Measurements from ENCODE around the gene HOXB9. TPM values are rescaled to one million over a fixed set of nuclear protein-coding genes. Genes with fewer than 3 reads are reported as not detected.

HOXB9 gene
- total RNA-seq, 2 donors from 2014 or later, result 1.2 to 2.4 TPM

DNA sequence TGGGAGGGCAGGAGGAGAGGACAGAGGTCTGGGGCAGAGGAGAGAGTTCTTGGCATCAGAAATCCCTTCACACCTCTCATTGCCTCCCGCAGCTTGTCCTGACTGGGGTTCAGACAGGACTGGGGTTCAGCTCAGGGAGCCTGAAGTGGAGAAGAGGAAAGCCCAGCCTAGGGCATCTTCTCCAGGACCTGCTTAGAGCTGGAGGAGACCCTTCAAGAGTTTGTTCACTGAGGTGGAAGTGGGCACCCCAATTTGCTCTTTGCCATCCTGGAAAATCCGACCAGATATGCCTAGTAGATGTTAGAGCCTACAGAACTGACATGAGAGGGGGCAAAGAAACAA is 38.1 kb downstream of the HOXB9 start:
- peaks cover 0 to 4% of the 10 kb centered on the region in 2 donors for H3K36me3 Mint-ChIP-seq
- ATAC-seq, result no peak
- DNase-seq (ENCODE audit: low spot score in 2 of 2), result no peak
- H3K27ac Mint-ChIP-seq, result no peak overlapping the region
- H3K9me3 Mint-ChIP-seq, result no peaks in the 10 kb centered on the region

DNA sequence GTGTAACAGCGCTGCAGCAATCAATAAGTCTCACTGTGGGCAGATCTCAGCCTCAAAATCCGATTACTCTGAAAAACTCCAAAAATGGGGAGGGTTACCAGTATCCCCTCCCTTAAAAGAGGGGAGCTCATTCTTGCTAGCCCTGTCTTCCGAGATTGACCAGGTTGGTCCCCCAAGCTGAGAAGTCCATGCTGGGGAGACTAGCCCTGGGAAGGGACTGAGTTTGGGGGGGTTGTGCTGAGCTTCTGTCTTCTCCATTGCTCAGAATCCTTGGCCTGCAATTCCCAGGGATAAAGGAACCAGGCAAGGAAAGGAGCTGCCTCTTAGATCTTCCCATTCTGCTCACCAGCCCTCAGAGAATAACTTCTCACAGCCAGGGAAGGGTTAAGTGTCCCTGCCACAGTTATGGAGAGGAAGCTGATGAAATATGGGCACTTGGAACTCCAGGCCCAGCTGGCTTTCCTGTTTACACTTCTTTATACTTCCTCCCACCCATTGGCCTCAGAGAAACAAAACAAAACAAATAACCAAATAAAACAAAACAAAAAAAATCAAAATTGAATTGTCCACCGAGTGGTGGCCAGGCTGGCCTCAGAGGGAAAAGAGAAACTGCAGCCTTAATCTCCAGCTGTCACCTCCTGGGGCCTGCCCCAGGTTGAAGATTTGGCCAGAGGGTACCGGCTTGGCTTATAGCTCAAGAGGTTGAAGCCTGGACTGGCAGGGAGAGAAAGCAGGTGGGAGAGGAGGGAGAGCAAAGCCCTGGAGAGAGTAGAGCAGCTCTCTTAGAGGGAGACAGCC is 38.7 kb downstream of the HOXB9 start:
- H3K27ac Mint-ChIP-seq, result no peak overlapping the region
- peaks cover 0 to 4% of the 10 kb centered on the region in 2 donors for H3K36me3 Mint-ChIP-seq
- ATAC-seq (no peak), DNase-seq (ENCODE audit: low spot score in 2 of 2) (no peak)
- no peaks in the 10 kb centered on the region for H3K9me3 Mint-ChIP-seq

DNA sequence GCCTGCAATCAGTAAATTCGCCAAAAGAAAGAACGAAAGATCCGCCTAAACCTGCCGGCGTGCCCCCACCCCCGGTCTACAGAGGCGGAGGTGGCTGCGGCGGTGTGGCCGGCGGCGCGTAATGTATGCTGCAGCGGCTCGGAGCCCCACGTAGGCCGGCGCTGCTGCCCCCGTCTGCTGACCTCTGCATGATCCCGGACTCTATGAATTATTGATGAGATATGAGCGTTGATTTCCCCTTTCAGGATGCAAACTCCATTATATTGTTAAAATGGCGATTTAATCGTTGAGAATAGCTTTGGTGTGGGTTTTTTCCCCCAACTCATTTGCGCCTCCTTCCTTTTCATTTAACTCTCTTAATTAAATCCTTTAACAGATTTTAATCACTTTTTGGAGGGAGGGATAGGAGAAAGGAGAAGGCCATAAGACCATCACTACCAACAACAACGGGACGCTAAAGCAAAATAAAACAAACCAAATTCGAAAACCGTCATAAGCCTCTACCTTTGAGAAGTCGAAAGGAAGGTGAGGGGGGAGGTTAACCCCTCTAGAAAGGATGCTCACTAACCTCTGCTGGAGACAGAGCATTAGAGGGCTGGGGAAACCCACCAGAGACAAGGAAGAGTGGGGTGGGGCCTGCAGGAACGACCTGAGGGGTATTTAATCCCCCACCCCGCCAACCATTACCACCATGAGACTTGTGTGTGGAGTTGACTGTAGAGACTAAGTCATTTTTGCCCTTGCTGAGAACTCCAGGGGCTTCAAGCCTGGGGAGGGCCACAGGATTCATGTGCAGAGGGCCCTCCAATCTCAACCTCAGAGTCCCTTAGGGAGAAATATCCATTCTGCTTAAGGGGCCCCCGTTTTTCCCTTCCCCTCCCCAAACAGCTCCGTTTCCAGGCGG is 39.6 kb downstream of the HOXB9 start:
- H3K9me3 Mint-ChIP-seq, result no peaks in the 10 kb centered on the region
- no peak overlapping the region for H3K27ac Mint-ChIP-seq
- peaks cover 0 to 4% of the 10 kb centered on the region in 2 donors for H3K36me3 Mint-ChIP-seq
- DNase-seq (ENCODE audit: low spot score in 2 of 2) (no peak), ATAC-seq (no peak)

DNA sequence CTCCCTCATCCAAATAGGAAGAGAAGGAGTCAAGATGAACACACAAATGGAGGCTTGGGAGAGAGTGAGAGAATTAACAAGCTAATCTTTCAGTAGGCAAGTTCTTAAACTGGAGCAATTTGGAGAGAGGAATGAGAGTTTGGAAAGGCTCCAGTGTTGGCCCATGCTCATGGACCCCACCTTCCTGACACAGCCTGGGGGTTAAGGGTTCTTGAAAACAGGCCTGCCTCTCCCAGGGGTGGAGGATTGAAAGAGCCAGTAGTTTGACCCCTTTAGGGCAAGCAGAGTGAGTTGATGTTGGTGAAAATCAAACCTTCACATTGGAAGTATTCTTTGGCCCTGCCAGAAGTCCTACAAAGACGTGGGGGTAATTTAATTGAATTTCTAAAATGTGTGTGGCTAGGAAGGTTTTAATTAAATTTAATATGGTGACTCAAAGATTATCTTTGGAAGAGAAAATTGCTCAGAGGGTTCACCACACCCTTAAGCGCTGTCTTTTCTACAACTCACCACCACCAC is 41.9 kb downstream of the HOXB9 start:
- ATAC-seq (no peak), DNase-seq (ENCODE audit: low spot score in 2 of 2) (no peak)
- Mint-ChIP-seq H3K9me3 (no peaks in the 10 kb centered on the region), H3K36me3 (peaks cover 0 to 5% of the 10 kb centered on the region in 2 donors), H3K27ac (no peak overlapping the region)

DNA sequence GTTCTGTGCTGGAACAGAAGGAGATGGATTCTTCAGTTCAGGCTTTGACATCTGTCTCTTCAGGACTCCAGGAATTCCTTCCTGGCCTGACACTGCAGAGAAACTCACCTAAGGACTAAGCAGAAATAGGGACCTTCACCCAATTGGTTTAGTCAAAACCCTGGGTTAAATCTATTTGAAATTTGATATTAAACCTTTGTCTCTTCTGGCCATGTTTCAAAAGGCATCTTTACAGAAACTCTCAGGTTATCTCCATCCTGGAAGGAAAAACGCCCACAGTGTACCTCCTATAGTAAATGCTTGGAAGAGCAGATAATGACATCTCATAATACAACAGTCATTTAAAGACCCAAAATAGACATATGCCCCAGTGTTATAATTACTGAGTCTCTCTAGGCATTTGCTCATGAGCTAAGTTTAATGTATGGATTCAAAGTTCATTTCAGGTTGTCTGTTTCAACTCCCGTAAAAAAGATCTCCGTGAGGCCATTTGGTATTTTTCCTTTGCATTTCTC is 42.4 kb downstream of the HOXB9 start:
- DNase-seq (ENCODE audit: low spot score in 2 of 2), result no peak
- Mint-ChIP-seq H3K27ac (no peak overlapping the region), H3K36me3 (peaks cover 0 to 10% of the 10 kb centered on the region in 2 donors), H3K9me3 (no peaks in the 10 kb centered on the region)
- no peak for ATAC-seq

DNA sequence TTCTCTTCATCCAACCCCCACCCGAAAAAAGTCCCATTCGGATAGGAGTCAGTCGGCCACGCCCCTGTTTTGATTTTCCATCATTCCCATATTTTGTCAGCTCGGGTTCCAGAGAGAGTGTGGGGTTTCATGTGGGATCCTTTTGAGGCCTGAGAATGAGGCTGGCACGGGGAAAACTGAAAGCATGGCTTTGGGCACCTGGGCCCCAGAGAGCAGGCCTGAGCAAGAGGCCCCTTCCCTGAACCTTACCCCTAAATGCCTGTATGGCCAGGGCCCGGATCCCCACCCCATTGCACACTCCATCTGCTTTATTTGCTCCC is 43.4 kb downstream of the HOXB9 start:
- Mint-ChIP-seq H3K9me3 (no peaks in the 10 kb centered on the region), H3K36me3 (peaks cover 0 to 11% of the 10 kb centered on the region in 2 donors), H3K27ac (no peak overlapping the region)
- ATAC-seq (no peak), DNase-seq (ENCODE audit: low spot score in 2 of 2) (no peak)

DNA sequence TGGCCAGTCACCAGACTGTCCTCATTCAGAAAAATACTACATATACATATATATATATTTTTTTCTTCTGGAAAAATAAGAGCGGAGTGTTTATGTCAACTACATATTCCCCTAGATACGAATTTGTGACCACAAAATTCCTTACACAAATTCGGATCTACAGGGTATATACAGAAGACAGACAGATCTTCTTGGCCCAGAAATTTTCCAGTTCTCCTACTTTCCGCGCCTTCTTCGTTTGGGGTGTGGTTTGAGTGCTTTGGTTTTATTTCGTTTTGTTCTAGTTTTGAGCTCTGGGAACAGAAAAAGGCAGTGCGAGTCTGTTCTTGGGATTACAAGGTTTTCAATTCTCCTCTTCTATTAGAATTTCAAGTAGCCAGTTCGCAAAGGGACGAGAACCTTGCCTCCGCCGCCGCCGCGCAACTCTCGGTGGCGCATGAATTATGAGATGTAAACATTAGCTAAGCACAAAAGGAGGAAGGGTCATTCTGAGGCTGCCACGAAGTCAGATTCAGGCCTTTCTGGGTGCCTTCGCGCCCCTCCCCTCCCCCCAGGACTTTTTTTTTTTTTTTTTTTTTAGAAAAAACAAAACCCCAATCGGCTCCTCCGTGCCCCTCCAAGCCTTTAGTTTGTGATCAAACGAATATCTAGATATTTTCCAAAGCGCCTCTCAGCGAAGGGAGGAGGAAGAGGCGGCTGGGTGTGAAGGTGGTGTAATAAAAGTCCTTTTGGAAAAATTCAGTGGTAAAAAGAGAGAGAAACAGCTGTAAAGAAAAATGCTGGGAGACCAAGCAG is 46.2 kb downstream of the HOXB9 start:
- no peak for ATAC-seq

DNA sequence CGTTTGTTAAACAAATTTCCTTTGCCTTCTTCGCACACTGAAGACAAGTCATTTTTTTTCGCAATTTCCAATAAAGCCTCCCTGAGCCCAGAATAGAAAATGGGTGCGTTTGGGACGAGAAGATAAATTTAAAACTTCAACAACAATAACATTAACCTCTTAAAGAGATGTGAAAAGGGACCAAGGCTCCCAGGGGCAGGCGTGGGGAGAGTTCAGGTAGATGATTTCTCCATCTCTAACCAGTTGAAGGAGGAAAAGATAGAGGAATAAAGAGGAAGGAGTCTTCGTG is 46.7 kb downstream of the HOXB9 start:
- DNase-seq (ENCODE audit: low spot score in 2 of 2), result no peak
- ATAC-seq, result no peak

More for the DNA sequence above, 46.2 kb downstream of the HOXB9 start:
- Mint-ChIP-seq H3K27ac (no peak overlapping the region), H3K9me3 (no peaks in the 10 kb centered on the region), H3K36me3 (peaks cover 0 to 6% of the 10 kb centered on the region in 2 donors)
- no peak for DNase-seq (ENCODE audit: low spot score in 2 of 2)

DNA sequence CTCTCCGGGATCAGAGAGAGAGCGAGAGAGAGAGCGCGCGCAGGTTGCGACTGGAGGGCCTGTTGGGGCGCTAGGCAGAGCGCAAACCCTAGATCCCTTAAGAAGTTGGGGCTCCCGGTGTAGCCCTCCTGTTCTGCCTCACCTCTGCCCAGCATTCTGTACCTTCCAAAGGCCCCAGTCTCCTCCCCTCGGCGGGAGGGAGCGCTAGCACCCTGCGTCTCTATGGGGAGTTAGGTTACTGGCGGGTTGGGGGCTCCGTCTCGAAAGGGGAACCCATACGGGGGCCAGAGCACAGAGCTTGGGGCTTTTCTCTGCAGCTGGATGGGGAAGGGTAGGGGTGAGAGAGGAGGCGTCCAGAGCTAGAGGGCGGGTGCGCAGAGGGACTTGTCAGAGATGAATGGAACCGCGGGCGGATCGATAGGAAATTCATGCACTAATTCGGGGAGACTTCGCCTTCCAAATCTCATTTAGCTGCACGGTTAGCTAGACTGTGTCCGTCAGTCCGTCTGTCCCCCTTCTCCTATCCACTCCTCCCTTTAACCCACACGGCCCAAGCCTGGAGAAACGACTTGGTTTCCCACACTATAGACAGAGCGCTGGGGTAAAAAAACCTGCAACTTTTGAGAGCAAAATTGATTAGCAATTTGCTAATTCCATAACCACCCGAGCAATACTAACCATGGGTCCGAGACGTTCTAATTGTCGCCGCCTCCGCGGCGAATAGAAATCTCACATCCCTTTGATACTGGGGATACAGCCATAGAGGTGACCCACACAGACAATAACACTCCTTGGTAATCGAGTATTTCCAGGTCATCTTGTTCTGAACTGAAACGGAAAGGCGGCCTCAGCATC is 47.3 kb downstream of the HOXB9 start:
- DNase-seq (ENCODE audit: low spot score in 2 of 2) (no peak), ATAC-seq (peak; percentile 65 to 83)
- Mint-ChIP-seq H3K9me3 (no peaks in the 10 kb centered on the region), H3K27ac (peak overlapping the region in 1 of 2 donors; percentile 65), H3K36me3 (peaks cover 0 to 6% of the 10 kb centered on the region in 2 donors)

More for the DNA sequence above, 46.7 kb downstream of the HOXB9 start:
- Mint-ChIP-seq H3K36me3 (peaks cover 0 to 6% of the 10 kb centered on the region in 2 donors), H3K27ac (peak overlapping the region in 1 of 2 donors; percentile 65), H3K9me3 (no peaks in the 10 kb centered on the region)

DNA sequence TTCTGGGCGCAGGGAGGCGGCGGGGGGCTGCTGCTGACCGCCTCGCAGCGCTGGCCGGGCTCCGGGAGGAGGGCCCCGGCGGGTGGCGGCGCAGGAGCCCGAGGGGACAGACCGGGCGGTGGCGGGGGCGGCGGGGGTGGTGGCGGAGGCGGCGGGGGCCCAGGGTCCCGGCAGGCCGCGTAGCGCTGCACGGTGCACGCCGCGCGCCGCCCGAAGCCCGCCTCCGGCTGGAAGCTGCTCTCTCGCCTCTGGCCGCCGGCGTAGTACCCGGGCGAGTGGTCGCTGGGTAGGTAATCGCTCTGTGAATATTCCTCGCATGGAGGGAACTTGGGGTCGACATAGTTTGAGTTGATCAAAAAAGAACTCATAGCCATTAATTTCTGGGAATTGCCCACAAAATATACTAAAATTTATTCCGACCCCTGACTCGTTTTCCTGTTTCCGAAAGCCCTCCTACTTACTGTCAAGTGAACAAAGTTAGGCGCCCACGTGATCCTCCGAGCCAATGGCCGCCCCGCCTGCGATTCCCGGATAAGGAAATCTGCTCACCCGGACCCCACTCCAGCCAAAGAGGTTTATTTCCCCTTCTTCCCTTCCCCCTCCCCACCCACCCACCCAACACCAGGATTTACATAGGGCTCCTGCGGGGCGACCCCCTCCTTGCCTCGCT is 48.1 kb downstream of the HOXB9 start, which contains the start of gene HOXB4:
TSS of gene HOXB4 (minus strand) at position 405 of the 670 bp plus-strand sequence. CDS start at position 374, 31 bp downstream.
- DNase-seq (ENCODE audit: low spot score in 2 of 2) (peak; percentile 55 to 78), ATAC-seq (peak; percentile 75 to 87)
- peak within 1 kb of the TSS in 1 of 2 donors; percentile 65 for H3K27ac Mint-ChIP-seq
- H3K36me3 Mint-ChIP-seq, result peaks cover 0 to 6% of the 10 kb centered on the region in 2 donors
- H3K9me3 Mint-ChIP-seq, result no peaks in the 10 kb centered on the region

DNA sequence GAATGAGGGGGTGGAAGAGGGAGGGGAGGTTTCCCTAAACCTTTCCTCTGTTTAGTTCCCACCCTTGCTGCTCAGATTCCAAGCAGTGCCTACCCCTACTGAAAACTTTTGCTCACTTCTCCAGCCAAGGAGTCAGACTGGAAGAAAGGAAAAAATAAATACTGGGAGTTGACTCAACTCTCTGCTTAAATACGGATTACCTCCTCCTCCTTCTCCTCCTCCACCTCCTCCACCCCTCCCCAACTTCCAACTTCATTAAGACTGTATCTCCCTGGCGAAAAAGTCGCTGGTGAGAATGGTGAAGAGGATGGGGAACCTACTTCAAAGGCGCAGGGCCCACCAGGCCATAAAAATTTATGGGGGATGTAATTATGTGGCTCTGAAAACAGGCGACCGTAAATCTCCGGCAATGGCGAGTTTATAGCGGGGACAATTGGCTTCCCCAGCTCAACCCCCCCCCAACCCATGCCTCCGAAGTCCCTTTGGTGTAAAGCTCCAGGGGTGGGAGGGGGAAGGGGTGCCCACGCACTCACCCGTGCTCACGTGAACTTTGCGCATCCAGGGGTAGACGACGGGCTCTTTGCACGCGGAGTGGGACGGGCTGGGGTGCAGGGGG is 48.7 kb downstream of the HOXB9 start:
- Mint-ChIP-seq H3K9me3 (no peaks in the 10 kb centered on the region), H3K36me3 (peaks cover 0 to 6% of the 10 kb centered on the region in 2 donors), H3K27ac (no peak overlapping the region)
- ATAC-seq, result peak; percentile 2 to 13
- DNase-seq (ENCODE audit: low spot score in 2 of 2), result no peak

DNA sequence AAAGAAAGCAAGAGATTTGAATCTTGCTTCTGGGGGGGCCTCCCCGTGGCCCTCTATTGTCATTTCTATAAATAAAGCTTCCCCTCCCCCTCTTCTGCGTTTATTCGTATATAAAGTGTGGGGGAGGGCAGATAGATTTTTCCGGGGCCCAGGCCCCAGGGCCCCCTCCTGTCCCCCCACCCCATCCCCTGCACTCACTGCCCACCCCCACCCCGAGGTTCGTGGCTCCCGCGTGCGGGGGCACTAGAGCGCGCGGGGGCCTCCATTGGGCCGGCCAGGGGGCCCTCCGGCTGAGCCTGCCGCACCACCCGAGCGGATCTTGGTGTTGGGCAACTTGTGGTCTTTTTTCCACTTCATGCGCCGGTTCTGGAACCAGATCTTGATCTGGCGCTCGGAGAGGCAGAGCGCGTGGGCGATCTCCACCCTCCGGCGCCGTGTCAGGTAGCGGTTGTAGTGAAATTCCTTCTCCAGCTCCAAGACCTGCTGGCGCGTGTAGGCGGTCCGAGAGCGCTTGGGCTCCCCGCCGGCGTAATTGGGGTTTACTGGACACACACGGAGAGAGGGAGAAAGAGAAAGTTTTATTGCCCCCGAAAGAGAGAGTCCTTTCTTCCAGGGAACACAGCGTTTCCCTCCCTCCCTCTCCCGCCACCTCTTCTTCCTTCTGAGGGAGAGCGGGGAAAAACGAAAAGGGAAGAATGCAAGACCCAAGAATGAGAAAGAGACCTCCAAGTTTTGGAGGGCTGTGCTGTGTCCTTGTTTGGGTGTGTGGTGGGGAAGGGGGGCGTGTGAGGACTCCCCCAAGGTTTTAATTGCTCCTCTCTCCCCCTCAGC is 49.5 kb downstream of the HOXB9 start:
- Mint-ChIP-seq H3K36me3 (peaks cover 0 to 6% of the 10 kb centered on the region in 2 donors), H3K27ac (no peak overlapping the region), H3K9me3 (no peaks in the 10 kb centered on the region)
- ATAC-seq, result no peak
- DNase-seq (ENCODE audit: low spot score in 2 of 2), result no peak

DNA sequence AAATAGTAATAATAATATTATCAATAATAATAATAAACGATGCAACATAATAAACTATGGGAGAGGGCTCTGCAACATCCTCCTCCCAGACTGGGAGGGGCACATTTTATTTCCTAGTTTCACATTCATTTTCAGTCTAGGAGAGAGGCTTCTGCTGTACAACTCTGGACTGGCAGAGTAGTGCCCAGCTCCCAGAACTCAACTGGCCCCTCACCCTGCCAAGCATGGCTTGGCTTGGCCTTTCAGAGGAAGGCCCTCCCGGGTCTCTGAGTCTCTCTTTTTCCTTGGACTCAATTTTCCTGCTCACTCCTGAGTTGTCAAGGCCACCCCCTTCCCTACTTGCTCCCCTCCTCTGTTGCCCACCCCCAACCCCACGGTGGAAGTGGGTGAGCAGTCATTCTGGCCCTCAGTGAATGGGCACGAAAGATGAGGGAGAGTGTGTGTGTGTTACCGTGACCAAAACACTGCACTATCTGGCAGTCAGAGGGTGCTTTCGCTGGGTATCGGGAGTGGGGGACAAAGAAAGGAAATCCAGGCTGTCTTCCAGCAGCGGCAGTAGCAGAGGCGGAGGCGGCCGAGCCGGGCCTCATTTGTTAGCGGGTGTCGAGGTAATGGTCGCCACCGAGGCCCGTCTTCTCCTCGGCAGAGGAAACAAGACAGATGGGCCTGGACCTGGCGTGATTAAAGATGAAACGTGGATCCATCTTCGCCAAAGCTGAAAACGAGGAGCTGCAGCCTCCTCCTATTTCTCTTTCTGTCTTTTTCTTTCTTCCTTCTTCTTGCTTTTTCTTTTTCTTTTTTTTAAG is 50.3 kb downstream of the HOXB9 start:
- ATAC-seq (no peak), DNase-seq (ENCODE audit: low spot score in 2 of 2) (no peak)
- Mint-ChIP-seq H3K36me3 (peaks cover 0 to 6% of the 10 kb centered on the region in 2 donors), H3K9me3 (no peaks in the 10 kb centered on the region), H3K27ac (no peak overlapping the region)

Measured in activated naive CD4-positive, alpha-beta T cell treated with anti-CD3 and anti-CD28 coated beads, Interleukin-2, amount 50 U/mL, for 72 hours (primary cell).